ENCODE data around the gene NR6A1.
A peak's percentile ranks its signal among the peaks of the same experiment; 100 is the strongest.

The NR6A1 gene

DNA sequence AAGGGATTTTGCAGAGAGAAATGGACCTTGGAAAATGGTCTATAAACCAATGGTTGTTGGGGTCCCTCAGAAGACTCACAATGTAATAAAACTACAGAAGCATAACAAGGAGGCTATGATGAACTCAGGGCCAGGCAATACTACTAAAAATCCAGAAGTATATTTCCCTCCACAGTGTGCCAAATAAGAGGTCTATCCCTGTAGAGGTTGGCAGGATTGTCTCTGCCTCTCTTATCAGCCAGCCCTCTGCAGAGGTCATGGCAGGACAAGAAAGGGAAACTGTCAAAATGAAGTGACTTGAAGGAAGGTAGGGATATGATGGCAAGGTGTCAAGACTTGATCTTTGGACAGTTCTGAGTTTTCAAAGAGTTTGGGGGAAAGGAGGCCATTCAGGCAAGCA lies 148.2 kb downstream of the NR6A1 start:
- Histone ChIP-seq H3K36me3 (ENCODE audit: control insufficient read depth in 2 of 2, insufficient read depth in 1 of 2, low read length in 2 of 2) (no peaks in the 10 kb centered on the region), H3K27ac (ENCODE audit: extremely low read depth, low read depth, low read length) (no peak overlapping the region), H3K9me3 (ENCODE audit: control insufficient read depth, insufficient read depth, low read depth, low read length) (no peaks in the 10 kb centered on the region), H3K4me1 (ENCODE audit: control insufficient read depth, insufficient read depth, low read length) (no peaks in the 10 kb centered on the region), H3K4me3 (ENCODE audit: low read depth, low read length) (no peak overlapping the region)
- no peak for TF ChIP-seq ZFP37 (tag by site-specific recombination; IDR thresholded peaks at IDR 0.05)
- no peak for TF ChIP-seq GLI4 (tag by site-specific recombination; IDR thresholded peaks at IDR 0.05)
- no peak for TF ChIP-seq INSM2 (tag by site-specific recombination; IDR thresholded peaks at IDR 0.05)
- TF ChIP-seq, protein P1, sequence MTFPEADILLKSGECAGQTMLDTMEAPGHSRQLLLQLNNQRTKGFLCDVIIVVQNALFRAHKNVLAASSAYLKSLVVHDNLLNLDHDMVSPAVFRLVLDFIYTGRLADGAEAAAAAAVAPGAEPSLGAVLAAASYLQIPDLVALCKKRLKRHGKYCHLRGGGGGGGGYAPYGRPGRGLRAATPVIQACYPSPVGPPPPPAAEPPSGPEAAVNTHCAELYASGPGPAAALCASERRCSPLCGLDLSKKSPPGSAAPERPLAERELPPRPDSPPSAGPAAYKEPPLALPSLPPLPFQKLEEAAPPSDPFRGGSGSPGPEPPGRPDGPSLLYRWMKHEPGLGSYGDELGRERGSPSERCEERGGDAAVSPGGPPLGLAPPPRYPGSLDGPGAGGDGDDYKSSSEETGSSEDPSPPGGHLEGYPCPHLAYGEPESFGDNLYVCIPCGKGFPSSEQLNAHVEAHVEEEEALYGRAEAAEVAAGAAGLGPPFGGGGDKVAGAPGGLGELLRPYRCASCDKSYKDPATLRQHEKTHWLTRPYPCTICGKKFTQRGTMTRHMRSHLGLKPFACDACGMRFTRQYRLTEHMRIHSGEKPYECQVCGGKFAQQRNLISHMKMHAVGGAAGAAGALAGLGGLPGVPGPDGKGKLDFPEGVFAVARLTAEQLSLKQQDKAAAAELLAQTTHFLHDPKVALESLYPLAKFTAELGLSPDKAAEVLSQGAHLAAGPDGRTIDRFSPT (tag by site-specific recombination; IDR thresholded peaks at IDR 0.05), result no peak
- no peak for TF ChIP-seq ZNF776 (tag by site-specific recombination; IDR thresholded peaks at IDR 0.05; ENCODE audit: borderline replicate concordance)
- no peak for TF ChIP-seq ZNF658 (tag by site-specific recombination; IDR thresholded peaks at IDR 0.05)
- no peak for TF ChIP-seq ZNF175 (tag by site-specific recombination; IDR thresholded peaks at IDR 0.05)
- TF ChIP-seq SP2 (tag by site-specific recombination; IDR thresholded peaks at IDR 0.05), result no peak
- TF ChIP-seq ZNF239 (tag by site-specific recombination; IDR thresholded peaks at IDR 0.05), result no peak
- CTCF ChIA-PET, result interaction anchor here (0.7 to 2.9 kb wide), 7 partner anchors 30 to 141 kb away, joined by 3 to 24 read pairs (median 3); no protein-coding TSS in a partner anchor
- POLR2A ChIA-PET, result interaction anchor here (1.7 kb wide), 1 partner anchor 36 kb away, joined by 3 read pairs; no protein-coding TSS in a partner anchor

DNA sequence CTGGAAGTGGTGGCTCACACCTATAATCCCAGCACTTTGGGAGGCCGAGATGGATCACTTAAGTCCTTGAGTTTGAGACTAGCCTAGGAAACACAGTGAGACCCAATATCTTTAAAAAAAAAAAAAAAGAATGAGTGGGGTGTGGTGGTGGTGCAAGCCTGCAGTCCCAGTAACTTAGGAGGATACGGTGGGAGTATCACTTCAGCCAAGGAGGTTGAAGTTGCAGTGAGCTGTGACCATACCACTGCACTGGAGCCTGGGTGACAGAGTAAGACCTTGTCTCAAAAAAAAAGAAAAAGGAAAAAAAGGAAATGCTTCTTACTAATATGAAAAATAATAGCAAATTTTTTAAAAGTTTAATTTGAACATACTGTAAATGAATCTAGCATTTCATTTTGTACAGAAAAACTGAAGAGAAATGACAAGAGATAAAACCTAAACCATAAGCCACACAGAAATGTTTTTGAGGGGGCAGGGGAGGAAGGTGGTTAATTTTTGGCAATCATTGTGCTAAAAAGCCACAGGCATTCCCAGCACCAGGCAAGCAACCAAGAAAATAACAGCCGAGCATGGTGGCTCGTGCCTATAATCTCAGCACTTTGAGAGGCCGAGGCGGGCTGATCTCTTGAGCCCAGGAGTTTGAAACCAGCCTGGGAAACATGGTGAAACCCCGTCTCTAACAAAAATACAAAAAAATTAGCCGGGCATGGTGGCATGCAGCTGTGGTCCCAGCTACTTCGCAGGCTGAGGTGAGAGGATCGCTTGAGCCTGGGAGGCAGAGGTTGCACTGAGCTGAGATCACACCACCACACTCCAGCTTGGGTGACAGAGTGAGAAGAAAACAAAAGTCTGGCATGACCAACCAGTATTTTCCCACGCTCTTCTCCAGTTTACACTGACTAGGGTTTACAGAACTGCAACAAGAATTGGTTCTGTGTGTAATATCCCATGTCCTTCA lies 149.5 kb downstream of the NR6A1 start:
- no peak overlapping the region for H3K4me3 ChIP-seq (ENCODE audit: low read depth, low read length)
- H3K9me3 ChIP-seq (ENCODE audit: control insufficient read depth, insufficient read depth, low read depth, low read length), result no peaks in the 10 kb centered on the region
- no peak overlapping the region for H3K27ac ChIP-seq (ENCODE audit: extremely low read depth, low read depth, low read length)
- ChIA-PET POLR2A (interaction anchor here (1.7 kb wide), 1 partner anchor 38 kb away, joined by 3 read pairs; no protein-coding TSS in a partner anchor), CTCF (interaction anchor here (0.7 to 1.1 kb wide), 6 partner anchors 31 to 145 kb away, joined by 3 to 4 read pairs (median 3); no protein-coding TSS in a partner anchor)
- no peaks in the 10 kb centered on the region for H3K4me1 ChIP-seq (ENCODE audit: control insufficient read depth, insufficient read depth, low read length)
- no peaks in the 10 kb centered on the region for H3K36me3 ChIP-seq (ENCODE audit: control insufficient read depth in 2 of 2, insufficient read depth in 1 of 2, low read length in 2 of 2)
- TF ChIP-seq ZIC2 (tag by site-specific recombination; IDR thresholded peaks at IDR 0.05) (no peak), PRDM1 (tag by site-specific recombination; IDR thresholded peaks at IDR 0.05) (no peak), ZSCAN18 (tag by site-specific recombination; IDR thresholded peaks at IDR 0.05) (no peak), ZFP37 (tag by site-specific recombination; IDR thresholded peaks at IDR 0.05) (no peak), ZBTB17 (tag by site-specific recombination; IDR thresholded peaks at IDR 0.05) (0 out of 2 replicates have a peak, but pooled peaks have one; percentile 23), ZNF223 (tag by site-specific recombination; IDR thresholded peaks at IDR 0.05) (no peak), ZNF404 (tag by site-specific recombination; IDR thresholded peaks at IDR 0.05) (no peak), ZNF654 (tag by site-specific recombination; IDR thresholded peaks at IDR 0.05; ENCODE audit: low read depth) (no peak)
- TF ChIP-seq, protein P2, sequence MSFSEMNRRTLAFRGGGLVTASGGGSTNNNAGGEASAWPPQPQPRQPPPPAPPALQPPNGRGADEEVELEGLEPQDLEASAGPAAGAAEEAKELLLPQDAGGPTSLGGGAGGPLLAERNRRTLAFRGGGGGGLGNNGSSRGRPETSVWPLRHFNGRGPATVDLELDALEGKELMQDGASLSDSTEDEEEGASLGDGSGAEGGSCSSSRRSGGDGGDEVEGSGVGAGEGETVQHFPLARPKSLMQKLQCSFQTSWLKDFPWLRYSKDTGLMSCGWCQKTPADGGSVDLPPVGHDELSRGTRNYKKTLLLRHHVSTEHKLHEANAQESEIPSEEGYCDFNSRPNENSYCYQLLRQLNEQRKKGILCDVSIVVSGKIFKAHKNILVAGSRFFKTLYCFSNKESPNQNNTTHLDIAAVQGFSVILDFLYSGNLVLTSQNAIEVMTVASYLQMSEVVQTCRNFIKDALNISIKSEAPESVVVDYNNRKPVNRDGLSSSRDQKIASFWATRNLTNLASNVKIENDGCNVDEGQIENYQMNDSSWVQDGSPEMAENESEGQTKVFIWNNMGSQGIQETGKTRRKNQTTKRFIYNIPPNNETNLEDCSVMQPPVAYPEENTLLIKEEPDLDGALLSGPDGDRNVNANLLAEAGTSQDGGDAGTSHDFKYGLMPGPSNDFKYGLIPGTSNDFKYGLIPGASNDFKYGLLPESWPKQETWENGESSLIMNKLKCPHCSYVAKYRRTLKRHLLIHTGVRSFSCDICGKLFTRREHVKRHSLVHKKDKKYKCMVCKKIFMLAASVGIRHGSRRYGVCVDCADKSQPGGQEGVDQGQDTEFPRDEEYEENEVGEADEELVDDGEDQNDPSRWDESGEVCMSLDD (tag by site-specific recombination; IDR thresholded peaks at IDR 0.05), result no peak
- TF ChIP-seq, protein P3, sequence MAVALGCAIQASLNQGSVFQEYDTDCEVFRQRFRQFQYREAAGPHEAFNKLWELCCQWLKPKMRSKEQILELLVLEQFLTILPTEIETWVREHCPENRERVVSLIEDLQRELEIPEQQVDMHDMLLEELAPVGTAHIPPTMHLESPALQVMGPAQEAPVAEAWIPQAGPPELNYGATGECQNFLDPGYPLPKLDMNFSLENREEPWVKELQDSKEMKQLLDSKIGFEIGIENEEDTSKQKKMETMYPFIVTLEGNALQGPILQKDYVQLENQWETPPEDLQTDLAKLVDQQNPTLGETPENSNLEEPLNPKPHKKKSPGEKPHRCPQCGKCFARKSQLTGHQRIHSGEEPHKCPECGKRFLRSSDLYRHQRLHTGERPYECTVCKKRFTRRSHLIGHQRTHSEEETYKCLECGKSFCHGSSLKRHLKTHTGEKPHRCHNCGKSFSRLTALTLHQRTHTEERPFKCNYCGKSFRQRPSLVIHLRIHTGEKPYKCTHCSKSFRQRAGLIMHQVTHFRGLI (tag by site-specific recombination; IDR thresholded peaks at IDR 0.05), result peak; percentile 77
- TF ChIP-seq, protein P4, sequence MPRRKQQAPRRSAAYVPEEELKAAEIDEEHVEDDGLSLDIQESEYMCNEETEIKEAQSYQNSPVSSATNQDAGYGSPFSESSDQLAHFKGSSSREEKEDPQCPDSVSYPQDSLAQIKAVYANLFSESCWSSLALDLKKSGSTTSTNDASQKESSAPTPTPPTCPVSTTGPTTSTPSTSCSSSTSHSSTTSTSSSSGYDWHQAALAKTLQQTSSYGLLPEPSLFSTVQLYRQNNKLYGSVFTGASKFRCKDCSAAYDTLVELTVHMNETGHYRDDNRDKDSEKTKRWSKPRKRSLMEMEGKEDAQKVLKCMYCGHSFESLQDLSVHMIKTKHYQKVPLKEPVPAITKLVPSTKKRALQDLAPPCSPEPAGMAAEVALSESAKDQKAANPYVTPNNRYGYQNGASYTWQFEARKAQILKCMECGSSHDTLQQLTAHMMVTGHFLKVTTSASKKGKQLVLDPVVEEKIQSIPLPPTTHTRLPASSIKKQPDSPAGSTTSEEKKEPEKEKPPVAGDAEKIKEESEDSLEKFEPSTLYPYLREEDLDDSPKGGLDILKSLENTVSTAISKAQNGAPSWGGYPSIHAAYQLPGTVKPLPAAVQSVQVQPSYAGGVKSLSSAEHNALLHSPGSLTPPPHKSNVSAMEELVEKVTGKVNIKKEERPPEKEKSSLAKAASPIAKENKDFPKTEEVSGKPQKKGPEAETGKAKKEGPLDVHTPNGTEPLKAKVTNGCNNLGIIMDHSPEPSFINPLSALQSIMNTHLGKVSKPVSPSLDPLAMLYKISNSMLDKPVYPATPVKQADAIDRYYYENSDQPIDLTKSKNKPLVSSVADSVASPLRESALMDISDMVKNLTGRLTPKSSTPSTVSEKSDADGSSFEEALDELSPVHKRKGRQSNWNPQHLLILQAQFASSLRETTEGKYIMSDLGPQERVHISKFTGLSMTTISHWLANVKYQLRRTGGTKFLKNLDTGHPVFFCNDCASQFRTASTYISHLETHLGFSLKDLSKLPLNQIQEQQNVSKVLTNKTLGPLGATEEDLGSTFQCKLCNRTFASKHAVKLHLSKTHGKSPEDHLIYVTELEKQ (tag by site-specific recombination; IDR thresholded peaks at IDR 0.05; ENCODE audit: borderline replicate concordance), result no peak

Data from HEK293 (cell line).